NCI-H146 (cell line): ENCODE data around the gene MYBPC2.
A peak's percentile ranks its signal among the peaks of the same experiment; 100 is the strongest.
"Not testable (repeated sequence)": the region's sequence is repeated elsewhere in the genome, so short reads cannot be mapped to it uniquely, and the experiment has no call there.

Experiments
- DNase-seq: peaks from one replicate; lab custom pipeline; 2025; lab: John Stamatoyannopoulos, UW

Gene MYBPC2

DNA sequence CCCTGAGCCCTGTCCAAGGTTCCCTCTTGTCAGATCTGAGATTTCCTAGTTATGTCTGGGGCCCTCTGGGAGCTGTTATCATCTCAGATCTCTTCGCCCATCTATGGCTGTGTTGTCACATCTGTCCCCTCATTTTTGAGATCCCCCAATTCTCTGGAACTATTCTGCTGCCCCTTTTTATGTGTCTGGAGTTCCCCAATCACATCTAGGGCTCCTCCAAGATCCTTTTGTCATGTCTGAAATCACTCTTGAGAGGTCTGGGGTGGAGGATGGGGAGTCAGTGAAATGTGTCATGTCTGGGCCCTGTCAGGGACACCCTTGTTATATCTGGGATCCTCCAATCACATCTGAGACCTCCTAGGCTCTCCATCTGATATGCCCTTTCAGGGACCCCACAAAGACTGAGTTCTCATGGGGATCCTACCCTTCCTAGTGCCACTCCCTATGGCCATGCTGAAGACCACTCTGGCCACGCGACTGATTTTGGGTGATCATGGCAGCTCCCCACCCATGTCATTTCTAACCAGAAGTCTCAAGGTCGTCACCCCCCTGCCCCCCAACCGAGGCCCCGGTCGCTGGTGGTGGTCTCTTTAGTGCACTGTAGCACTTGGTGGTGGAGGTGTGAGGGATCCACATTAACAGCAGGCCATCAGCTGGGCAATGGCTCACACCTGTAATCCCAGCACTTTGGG is 3.8 kb upstream of the MYBPC2 start:
- no peak for DNase-seq

DNA sequence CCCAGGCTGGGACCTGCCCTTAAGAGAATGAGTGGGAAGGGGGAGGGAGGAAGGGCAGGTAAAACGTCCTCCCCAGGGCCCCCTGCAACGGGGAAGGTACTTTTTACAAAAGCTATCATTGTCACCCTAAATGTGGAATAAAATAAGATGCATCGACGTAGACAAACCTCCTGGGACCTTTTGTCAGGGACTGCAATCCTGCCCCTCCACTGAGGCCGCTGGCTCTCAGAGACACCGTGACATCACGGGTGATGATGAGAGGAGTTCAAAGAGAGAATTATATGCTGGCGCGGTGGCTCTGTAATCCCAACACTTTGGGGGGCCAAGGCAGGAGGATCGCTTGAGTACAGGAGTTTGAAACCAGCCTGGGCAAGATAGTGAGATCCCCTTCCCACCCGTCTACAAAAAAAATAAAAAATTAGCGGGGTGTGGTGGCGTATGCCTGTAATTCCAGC is 1.8 kb upstream of the MYBPC2 start:
- DNase-seq = no peak

DNA sequence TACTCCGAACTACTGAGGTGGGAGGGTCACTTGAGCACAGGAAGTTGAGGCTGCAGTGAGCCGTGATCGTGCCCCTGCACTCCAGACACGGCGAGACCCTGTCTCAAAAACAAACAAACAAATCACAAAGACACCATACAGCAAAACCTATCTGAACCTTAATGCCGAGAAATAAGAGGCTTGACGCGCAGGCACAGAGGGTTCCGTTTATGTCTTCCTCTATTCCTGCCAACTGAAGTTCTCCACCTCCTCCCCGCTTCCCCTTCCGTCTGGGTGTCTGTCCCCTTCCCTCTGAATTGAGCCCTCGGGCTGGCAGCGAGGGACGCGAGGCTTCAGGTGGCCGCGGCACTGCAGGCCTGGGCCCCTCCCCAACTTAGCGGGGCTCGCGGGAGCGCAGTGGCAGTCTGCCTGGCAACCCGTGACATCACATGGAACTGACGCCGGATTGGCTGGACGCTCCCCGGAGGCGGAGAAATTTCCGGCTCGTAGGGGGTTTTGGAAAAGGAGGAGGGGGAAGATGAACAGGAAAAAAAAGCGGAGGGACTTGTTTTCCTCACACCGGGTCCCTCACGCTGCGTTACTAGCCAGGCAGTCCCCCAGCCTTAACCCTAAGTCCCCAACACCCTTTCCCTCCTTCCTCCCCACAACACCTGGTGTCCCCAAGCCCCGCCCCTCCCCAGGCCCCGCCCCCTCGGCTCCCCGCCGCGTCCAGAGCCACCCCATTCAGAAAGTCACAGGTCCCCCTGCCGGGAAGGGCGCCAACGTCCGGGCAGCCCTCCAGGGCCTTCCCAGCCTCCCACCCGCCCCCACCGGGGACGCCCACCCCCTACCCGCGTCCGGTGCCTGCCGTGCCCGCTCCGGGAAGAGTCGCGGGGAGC is 1.1 kb upstream of the MYBPC2 start:
- peak; percentile 87 for DNase-seq

DNA sequence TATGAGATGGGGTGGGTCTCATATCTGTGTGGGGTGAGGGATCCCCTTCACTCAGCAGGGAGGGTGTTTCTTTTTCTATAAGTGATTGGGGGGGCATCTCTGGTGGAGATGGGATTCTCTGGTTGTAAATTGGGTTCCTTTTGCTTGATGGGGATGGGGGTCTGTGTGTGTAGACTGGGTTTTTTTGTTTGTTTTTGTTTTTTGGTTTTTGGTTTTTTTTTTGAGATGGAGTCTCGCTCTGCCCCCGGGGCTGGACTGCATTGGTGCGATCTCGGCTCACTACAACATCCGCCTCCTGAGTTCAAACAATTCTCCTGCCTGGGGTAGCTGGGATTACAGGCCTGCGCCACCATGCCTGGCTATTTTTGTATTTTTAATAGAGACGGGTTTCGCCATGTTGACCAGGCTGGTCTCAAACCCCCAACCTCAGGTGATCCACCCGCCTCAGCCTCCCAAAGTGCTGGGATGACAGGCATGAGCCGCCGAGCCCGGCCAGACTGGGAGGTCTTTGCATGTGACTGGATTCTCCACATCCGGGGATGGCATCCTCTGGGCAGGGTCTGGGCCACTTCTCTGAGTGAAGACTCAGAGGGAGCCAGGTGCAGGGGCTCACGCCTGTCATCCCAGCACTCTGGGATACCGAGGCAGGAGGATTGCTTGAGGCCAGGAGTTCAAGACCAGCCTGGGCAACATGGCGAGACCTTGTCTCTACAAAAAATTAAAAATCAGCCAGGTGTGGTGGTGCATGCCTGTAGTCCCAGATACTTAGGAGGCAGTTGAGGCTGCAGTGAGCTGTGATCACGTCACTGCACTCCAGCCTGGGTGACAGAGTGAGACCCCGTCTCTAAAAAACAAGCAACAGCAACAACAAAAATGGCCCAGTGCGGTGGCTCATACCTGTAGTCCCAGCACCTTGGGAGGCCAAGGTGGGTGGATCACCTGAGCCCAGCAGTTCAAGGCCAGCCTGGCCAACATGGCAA is 799 bp downstream of the MYBPC2 start:
- DNase-seq = no peak

DNA sequence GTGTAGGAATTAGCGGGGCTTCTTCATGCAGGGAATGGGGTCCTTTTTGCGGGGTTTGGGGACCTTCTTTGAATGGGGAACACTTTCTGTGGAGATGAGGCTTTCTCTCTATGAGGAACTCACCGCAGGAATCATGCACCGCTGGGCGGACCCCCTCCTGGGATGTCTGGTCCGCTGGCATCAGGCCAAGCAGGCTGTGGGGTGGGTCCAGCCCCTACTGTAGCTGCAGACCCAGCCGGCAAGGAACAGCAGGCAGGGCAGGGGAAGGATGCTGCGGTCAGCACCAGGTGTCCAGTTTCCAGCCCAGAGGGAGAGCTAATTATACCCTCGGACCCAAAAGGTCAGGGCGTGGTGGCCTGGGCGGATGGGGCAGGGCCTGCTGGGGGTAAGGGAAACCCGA is 1.8 kb downstream of the MYBPC2 start:
- DNase-seq = peak; percentile 95

DNA sequence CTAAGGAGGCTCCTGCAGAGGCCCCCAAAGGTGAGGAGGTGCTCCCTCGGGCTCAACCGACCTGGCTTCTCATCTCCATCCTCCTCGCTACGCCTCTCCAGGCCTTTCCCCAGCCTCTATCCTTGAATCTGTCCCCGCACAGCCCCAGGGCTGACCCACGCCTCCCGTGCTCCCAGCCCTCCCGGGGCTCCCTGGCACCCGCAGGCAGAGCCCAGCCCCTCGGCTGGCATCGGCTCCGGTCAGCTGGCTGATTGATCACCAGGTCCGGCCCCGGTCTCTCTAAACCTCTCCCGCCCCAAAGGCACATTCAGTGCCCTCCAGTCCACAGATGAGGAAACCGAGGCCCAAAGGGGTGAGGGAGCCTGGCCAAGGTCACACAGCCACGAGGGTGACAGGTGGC is 2.5 kb downstream of the MYBPC2 start:
- no peak for DNase-seq

DNA sequence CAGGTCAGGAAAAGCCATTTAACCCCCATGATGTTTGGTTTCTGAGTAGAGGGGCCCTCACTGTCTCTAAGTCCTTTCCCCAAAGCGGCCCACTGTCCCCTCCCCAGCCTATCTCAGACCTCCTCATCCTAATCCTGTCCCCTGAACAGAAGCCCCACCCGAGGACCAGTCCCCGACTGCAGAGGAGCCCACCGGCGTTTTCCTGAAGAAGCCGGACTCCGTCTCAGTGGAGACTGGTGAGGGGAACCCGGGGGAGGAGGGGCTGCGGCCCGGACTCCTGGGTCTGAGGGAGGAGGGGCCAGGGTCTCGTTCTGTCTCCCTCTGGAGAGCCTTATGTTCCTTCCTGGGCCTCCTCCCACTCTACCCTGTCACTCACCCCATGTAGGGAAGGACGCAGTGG is 2.9 kb downstream of the MYBPC2 start:
- no peak for DNase-seq

DNA sequence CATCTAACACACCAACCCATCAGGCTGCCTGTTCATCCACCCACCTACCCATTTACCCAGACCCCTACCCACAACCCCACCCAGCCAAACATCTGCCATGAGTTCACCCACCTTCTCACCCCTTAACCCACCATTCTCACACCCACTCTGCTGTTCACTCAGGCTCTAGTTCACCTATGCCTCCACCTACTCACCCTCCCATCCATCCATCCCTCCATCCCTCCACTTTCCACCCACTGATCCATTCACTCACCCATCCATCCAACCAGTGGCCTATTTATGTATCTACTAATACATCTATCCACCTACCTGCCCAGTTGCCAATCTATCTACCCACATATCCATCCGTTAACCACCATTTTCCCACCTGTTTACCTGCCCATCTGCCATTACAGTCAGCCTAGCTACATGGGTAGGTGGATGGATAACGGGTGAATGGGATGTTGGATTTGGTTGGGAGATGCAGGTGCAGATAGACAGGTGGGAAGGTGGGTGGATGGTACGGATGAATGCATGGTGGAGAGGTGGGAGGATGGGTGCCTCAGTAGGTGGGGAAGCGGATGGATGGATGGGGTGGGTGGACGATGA is 5.3 kb downstream of the MYBPC2 start:
- no peak for DNase-seq

DNA sequence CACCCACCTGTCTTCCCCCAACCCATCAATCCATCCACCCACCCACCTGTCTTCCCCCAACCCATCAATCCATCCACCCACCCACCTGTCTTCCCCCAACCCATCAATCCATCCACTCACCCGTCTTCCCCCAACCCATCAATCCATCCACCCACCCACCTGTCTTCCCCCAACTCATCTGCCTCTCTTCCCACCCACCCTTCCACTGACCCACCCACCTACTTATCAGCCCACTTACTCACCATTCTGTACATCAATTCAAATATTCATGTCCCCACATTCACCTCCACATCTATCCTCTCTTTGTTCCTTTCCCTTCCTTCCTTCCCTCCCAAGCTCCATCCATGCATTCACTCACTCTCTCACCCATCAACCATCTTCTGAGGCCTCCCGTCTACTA is 6.4 kb downstream of the MYBPC2 start:
- DNase-seq = not testable (repeated sequence)

DNA sequence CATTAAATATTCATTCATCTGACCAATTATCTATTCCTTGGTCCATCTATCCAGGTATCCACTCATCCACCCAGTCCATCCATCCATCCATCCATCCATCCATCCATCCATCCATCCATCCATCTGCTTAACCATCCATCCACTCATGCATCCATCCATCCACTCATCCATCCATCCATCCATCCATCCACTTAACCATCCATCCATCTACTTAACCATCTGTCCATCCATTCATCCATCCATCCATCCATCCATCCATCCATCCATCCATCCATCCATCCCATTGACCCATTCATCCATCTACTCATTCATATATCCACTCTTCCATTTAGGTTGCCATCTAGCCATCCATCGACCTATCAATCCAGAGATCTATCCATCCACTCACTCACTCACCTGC is 11.4 kb downstream of the MYBPC2 start:
- no peak for DNase-seq

DNA sequence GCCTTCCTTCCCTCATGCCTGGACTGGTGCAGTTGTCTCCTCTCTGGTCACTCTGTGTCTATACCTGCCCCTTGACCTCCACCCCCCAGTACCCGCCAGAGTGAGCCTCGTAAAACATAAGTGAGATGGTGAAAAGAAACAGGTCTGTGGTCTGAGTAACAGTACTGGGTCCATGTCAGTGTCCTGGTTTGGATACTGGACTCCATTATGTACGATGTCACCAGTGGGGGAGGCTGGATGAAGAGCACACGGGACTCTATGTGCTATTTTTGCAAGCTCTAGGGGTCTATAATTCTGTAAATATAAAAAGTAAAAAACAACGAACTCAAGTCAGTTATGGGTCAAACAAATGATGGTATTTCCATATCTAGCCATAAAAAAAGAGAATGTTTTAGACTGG is 14.4 kb downstream of the MYBPC2 start:
- no peak for DNase-seq

DNA sequence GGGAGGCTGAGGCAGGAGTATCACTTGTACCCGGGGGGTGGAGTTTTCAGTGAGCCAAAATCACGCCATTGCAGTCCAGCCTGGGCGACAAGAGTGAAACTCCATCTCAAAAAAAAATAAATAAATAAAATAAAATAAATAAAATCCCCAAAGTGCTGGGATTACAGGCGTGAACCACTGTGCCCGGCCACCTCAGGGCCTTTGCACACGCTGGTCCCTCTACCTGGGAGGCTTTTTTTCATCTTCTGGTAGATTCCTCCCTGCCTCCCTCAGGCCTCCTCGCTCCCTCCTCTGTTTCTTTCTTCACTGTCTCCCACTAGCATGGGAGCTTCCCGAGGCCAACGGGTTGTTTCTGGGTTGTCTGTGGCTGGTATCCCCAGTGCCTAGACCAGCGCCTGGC is 15.1 kb downstream of the MYBPC2 start:
- no peak for DNase-seq

DNA sequence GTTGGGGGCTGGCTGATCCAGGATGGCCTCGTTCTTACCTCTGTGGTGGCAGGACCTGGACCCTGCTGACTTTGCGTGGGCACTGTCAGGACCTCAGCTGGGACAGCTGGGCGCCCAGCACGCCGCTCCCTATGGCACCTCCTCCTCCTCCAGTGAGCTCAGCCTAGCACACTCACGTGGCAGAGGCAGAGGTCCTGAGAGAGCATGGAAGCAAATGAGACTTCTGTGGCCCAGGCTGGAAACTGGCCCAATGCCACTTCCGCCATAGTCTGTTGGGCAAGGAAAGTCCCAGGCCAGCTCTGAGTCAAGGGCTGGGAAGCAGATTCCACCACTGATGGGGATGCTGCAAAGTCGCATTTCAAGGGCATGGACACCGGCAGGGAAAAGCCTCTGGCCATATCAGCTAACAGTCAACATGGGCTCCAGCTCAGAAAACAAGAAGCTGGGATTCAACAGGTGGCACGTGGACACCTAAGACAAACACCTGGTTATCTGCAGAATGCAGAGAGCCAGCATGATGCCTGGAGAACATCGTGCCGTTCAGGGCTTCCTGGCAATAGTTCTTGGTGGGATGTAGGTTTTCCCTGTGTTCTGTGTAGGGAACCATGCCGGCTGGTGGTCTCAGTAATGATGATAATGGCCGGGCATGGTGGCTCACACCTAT is 16.7 kb downstream of the MYBPC2 start:
- peak; percentile 72 for DNase-seq

DNA sequence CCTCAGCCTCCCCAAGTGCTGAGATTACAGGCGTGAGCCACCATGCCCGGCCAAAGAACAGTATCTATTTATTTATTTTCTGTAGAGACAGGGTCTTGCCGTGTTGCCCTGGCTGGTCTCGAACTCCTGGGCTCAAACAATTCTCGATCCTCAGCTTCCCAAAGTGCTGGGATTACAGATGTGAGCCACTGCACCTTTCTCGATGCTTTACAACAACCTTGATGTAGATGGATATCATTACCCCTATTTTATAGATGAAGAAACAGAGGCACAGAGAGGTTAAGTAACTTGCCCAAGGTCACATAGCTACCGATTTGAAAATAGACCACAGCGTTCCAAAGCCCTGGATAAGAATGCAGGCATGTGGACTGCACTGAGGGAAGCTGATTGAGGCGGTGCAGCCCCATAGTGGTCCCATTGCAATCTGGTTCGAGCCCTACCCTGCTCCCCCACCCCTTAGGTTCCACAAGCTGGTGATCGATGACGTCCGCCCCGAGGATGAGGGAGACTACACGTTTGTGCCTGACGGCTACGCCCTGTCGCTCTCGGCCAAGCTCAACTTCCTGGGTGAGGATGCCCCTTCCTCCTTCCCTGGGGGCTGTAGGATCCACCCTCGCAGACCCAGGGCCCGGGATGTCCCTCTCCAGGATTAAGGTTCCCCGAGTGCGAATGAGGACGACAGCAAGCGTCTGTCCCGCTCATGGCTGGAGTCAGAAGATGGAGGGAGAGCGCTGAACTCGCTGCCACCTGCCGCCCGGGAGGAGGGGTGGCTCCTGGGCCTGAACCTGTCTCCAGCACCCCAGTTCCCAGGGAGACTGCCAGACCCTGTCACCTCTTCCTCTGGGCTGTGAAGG is 17.9 kb downstream of the MYBPC2 start:
- DNase-seq = peak; percentile 16

DNA sequence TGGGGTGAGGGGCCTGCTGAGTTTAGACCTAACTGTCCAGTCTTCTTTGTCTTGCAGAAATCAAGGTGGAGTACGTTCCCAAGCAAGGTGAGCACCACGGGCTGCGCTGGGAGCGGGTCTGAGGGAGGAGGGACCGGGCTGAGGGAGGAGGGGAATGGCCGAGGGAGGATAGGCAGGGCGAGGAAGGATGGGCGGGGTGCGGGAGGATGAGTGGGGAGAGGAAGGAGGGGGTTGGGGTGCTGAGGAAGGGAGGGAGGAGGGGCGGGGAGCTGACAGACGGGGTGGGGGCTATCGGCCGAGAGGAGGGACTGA is 18.5 kb downstream of the MYBPC2 start:
- no peak for DNase-seq

DNA sequence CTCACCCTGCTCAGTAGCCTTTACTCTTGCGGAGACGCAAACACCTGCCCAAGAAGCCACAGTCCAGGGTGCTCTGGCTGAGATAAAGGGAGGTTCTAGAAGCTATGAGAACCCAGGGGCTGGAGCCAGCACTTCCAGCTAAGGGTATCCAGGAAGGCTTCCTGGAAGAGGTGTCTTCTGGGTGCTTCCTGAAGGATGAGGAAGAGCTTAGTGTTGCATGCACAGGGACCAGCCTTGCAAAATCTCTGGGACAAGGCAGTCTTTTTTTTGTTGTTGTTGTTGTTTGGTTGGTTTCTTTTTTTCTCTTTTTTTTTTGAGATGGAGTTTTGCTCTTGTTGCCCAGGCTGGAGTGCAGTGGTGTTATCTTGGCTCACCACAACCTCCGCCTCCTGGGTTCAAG is 20.6 kb downstream of the MYBPC2 start:
- no peak for DNase-seq

DNA sequence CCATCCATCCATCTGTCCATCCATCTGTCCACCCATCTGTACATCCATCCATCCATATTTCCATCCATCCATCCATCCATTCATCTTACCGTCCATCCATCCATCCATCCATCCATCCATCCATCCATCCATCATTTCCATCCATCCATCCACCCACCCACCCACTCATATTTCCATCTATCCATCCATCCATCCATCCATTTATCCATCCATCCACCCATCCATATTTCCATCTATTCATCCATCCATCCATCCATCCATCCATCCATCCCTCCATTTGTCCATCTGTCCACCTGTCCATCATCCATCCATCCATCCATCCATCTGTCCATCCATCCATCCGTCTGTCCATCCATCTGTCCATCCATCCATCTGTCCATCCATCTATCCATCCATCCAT is 23.3 kb downstream of the MYBPC2 start:
- DNase-seq = no peak

DNA sequence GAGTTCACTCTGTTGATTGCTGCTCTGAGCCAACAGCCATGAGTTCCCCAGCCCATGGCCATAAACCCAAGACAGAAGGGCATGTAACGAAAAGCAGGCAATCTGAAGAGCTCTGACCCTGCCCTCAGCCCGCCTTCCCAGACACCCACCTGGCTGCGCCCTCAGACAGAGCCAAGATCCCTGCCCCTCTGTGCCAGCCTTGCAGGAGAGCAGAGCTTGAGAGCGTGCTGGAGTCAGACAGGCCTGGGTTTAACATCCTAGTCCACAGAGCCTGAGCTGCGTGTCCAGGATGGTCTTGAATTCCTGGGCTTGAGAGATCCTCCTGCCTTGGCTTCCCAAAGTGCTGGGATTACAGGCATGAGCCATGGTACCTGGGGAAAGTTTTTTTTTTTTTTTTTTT is 24.6 kb downstream of the MYBPC2 start:
- no peak for DNase-seq

DNA sequence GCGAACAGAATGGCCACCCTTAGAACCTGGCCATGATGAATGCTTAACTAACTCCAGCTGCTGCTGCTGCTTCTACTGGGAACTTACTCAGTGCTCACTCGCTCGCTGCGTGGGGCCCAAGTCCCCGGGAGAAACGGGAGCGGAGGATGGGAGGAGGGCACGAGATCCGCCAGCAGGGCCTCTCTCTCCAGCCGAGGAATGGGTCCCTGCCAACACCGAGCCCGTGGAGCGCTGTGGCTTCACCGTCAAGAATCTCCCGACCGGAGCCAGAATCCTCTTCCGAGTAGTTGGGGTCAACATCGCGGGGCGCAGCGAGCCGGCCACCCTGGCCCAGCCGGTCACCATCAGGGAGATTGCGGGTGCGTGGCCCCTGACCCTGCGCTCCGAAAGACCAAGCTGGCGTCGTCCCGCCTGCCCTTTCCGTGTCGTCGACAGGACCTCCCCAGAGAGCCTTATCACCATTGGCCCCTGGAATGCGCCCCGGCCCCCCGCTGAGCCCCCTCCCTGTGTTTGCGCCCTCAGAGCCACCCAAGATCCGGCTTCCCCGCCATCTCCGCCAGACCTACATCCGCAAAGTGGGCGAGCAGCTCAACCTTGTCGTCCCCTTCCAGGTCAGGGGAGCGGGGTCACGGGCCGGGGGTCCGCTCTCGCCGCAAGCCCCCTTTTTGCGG is 25.8 kb downstream of the MYBPC2 start:
- DNase-seq = no peak

DNA sequence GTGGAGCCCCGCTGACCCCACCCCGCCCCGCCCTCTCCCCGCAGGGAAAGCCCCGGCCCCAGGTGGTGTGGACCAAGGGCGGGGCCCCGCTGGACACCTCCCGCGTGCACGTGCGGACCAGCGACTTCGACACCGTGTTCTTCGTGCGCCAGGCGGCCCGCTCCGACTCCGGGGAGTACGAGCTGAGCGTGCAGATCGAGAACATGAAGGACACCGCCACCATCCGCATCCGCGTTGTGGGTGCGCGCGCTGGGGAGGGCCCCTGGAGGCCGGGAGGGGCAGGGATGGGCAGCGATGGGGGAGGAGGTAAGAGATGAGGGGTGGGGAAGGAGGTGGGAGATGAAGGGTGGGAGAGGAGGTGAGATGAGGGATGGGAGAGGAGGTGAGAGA is 26.4 kb downstream of the MYBPC2 start:
- no peak for DNase-seq
